Raji (cell line): ENCODE measurements around the gene DNAH12.

Experiments
- POLR2A ChIP-seq: IDR thresholded peaks from 2 replicates; pipeline ENCODE4 v1.6.1; 2011; ENCODE audit warnings: low read depth, low read length, control low read depth; ENCODE audit not compliant: insufficient read depth

The DNAH12 gene

DNA sequence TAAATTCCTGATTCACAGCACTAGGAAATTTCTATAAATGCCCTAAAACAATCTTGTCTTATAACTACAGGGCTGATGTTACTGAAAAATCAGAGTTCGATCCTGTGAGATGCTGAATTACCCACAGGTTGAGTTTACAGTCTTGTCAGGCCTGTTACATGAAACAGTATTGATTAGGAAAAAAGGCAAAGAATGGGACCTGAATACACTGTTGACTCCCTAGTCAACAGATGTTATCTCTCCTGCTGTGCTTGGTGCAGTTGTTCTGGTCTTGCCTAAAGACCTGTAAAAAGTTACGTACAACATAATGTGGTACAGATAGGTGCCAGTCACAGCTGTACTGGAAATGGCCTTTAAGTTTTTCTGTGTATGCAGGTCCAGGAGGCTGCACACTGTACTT lies 160.3 kb downstream of the DNAH12 start:
- no peak for TF ChIP-seq POLR2A

DNA sequence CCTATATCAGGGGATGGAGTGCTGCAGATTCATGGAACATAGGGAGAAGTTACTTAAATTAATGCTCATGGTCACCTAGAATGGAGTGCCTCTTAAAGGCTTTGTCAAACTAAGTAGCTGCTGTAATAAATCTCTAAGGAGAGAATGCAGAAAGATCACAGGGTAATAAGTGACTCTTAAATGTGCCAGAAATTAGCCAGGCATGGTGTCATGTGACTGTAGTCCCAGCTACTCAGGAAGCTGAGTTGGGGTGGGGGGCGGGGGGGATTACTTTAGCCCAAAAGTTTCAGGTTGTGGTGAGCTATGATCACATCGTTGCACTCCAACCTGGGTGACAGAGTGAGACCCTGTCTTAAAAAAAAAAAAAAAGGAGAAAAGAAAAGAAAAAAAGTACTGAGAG lies 160.7 kb downstream of the DNAH12 start:
- TF ChIP-seq POLR2A = no peak

DNA sequence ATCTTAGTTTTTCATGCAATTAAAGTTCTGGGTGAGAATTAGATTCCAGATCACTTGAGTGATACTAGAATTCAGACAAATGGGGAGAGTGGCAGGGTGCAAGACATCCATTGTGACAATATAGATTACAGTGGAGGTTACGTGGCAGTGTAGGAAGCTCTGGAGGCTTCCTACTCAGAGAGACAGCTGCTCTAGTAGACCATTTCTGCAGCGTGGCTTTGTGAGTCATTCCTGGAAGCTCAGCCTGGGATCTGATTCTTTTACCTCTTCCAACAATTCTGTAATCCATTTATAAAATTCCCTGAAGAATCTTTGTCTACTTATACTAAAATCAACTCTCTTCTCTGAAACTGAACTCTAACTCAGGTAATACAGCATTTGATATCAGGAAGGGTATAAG lies 161.2 kb downstream of the DNAH12 start:
- no peak for TF ChIP-seq POLR2A

DNA sequence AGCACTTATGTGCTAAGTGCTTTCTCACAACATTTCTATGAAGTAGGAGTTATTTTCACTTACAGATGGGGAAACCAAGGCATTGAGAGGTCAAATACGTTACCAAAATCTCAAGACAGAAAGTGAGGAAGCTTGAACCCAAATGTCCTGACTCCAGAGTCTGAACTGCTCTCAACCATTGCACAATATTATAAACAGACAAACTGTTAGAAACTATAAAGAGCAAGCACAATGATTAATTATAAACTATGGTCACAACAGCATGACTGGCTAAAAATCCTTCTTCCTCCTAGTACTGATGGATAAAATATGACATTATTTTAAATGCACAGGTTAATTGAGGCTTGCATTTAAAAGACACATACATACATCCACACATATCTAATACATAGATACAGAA lies 173.8 kb downstream of the DNAH12 start:
- no peak for TF ChIP-seq POLR2A

DNA sequence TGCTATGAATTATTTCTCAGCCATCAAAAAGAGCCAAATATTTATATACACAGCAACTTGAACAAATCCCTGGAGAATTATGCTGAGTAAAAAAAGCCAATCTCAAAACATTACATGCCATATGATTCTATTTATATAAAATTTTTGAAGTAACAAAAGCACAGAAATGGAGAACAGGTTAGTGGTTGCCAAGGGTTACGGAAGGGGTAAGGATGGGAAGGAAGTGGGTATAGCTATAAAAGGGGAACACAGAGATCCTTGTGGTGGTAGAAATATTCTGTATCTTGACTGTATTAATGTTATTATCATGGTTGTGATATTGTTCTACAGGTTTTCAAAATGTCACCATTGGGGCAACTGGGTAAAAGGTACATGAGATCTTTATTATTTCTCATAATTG lies 189.4 kb downstream of the DNAH12 start:
- TF ChIP-seq POLR2A = no peak

DNA sequence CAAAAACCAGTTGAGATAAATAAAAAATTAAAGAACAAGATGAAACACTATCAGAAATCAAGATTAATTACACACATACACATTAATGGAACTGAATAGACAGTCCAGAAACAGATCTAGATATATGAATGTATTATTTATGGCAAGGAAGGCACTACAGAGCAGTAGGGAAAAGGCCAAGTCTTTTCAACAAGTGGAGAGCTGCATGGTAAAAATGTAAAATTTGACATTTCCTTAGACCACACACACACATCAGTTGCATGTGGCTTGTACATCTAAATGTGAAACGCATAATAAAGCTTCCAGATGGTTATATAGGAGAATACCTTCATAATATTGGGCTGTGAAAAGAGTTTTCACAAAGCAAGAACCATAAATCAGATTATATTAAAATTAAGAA lies 193.9 kb downstream of the DNAH12 start:
- no peak for TF ChIP-seq POLR2A

DNA sequence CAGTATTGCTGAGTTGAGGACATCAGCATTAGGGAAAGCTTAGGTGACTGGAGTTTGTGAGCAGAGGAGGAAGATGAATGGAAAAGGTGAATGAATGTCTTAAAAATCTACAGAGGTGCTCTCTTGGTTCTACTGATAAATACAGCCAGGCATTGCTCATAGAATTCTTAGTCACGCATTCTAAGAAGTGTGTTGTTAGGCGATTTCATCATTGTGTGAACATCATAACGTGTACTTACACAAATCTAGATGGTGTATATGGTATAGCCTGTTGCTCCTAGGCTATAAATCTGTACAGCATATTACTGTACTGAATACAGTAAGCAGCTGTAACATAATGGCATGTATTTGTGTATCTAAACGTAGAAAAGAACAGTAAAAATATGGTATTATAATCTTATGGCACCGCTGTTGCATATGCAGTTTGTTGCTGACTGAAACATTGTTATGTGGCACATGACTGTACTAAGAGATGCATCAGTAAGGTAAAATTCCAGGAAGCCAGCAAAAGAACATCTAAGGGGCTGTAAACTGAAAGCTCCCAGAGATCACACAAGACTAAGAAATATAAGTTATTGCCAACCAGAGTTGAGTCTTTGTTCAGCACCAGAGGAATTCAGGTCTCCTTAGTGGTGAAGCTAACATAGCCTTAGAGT lies 208.7 kb downstream of the DNAH12 start:
- no peak for TF ChIP-seq POLR2A

DNA sequence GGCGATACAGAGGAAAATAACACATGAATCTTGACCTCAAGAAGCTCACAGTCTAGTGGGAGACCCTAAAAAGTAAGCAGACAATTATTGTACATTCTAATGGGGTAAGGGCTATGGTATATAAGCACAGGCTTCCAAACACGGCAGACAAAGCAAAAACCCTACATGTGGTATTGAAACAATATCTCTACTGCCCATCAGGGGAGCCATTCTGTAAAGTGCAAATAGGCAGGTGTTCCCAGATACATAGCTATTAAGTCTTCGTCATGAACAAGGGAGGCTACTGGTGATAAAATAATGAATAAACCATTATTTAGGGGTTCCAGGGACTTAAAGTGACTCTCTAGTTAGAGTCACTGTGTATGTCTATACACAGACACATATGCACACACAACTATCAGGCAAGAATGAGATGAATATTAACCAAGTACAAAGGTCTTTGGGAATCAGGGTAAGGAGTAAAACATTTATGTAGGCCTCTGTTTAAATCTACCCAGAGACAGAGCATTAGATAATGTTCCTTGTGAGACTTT lies 213.0 kb downstream of the DNAH12 start:
- TF ChIP-seq POLR2A = no peak

DNA sequence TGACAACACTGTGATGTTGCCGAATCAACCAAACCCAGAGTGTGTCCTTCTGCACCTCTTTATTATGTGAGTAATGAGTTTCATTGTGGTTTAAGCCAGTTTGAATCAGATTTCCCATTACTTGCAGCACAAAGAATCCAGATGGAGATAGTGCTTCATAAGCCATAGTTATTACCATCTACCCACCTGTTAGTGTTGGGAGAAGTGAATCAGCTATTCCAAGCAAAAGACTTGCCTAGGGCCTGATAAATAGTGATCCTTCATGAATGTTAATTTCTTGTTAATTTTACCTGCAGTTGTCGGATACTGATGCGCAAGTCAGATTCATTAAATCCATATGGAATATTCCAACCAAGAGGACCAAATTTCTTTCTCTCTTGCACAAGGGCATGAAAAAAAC lies 229.9 kb downstream of the DNAH12 start:
- TF ChIP-seq POLR2A = no peak

DNA sequence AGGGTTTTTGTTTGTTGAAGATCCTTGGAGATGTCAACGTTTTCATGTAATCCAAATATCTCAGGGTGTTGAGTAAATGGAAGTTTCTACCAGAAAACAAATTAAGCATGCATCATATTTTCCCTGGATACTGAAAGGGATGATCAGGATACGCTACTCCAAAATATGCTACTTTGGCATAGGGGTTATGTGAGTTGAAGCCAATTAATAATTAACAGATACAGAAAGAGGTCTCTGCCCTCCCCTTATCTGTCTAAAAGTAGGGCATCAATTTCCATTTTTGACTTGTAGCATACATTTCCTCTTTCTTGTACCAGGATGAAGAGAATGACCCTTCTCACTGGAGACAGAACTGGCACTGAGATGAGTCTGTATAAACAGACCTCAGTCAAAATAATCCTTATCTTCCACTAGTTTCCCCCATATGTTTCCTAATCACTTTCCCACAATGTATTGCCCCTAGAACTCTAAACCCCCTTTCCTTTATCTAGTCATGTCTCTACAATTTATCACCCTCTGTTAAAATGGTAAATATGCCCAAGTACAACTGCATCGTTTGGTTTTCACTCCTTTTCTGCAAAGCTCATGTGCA lies 234.3 kb downstream of the DNAH12 start:
- TF ChIP-seq POLR2A = no peak

DNA sequence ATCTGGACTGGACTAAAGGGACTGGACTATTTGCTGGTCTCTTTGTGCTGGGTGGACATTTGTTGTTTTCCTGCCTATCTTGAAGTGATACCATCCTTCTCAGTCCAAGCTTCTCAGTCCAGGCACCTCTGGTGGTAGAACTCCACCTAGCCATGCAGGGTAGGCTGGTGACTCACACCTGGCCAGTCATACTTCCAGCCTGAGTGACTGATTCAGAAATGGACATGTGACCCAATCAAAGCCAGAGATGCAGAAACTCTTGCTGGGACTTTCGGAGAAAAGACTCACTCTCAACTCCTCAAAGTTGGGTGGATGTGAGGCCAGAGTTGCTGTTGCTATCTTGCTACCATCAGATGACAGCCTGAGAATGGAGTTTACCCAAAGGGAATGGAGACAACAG lies 246.1 kb downstream of the DNAH12 start:
- TF ChIP-seq POLR2A = no peak

DNA sequence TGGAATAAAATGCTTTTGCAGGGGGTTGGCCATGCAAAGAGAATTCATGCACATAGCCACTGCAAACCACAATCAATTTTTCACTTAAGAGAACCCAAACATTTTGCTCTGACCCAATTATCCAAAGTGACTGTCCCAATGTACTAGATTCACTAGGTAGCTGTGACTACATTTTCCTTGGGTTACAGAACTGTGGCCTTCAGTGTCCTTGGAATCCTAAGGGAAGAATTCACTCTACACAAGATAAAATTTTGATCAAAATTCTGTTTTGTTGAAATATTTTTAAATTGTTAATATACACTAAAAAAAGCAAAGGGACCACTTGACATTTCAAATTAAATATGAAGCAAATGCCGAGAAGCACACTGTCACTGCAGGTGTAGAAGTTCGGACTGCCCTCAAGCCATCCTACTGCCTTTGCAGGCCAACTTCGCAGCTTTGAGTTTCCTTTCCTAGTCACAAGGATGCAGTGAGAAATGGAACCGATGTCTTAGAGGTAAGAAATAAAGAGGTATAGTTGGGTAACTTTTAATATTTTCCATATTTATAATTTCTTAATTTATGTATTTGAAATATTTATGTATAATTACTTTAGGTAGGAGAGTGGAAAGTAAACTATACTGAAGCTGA lies 251.1 kb downstream of the DNAH12 start:
- no peak for TF ChIP-seq POLR2A

DNA sequence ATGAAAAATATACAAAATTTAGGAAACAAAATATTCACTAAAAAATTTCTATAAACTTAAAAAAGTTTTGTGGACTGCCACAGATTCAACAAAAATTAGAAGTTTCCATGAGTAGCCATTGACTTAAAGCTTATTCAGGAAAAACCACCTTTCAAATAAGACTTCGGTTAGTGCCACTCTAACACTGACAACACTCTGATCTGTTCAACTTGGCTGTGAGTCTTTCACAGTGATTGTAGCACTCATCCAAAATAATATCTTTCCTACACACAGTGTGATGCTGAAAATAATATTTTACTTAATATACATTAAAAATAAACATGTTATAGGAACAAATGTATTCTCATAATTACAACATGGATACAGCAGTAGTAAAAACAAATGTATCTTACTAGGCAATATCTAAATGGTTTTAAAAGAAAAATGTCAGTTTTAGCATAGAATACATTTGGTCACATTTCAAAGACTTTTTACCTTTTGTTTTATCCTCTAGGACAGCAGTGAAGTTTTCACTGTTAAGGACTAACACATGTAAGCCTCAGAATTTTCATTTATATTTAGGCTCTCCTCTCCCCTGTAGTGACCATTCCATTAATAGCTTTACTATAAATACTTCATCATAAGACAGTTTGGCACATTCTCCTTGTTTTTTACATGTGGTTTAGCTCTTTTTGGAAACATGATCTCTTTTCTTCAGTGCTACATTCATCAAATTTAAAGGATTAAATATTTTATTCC lies 251.8 kb downstream of the DNAH12 start, which contains the start of gene ASB14:
Gene ASB14 (minus strand): TSS at position 527 of the 738 bp plus-strand sequence. CDS start 652 bp downstream, outside the sequence.
- TF ChIP-seq POLR2A = no peak

DNA sequence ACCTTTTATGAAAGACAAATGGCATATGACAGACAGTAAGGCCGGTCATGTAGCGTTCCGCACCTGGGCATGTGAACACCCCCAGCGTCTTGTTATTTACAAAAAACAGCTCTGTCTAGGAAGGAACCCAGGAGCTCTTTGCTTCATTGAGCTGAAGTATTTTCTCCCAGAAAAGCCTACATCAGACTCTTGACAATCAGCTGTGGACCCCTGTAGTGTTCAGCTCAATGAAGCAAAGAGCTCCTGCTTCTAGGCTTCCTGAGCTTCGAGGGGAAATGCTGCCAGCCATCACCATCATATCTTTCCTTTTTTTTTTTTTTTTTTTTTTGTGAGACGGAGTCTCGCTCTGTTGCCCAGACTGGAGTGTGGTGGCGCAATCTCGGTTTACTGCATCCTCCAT lies 255.7 kb downstream of the DNAH12 start:
- no peak for TF ChIP-seq POLR2A

DNA sequence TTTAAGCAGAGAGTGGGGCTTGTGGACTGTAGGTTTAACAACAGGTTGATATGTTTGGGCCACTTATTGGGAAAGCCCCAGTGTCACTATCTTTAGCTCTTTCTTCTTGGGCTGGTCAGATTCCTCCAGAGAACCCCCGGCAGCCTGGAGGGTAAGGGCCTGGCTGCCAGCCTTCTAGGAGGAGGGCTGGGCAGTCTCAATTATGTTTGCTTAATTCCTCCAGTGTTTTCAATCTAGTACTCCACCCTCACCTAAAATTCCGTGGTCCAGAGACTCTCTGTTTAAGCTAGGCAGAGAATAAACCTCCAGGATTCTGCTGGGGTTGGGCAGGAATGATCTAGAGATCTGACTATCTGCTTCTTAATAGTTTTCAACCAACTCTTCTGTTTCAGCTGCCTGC lies 256.9 kb downstream of the DNAH12 start:
- no peak for TF ChIP-seq POLR2A
